ENCODE measurements around the gene SLC36A2.

SLC36A2 gene

GRCh38 chr5:151326266-151326665 is 21.1 kb downstream of the SLC36A2 start:
- Mint-ChIP-seq H3K9me3 (no peaks in the 10 kb centered on the region), H3K27ac (no peak overlapping the region), H3K4me1 (peaks cover 9% of the 10 kb centered on the region), H3K36me3 (ENCODE audit: low read depth) (no peaks in the 10 kb centered on the region), H3K4me3 (no peak overlapping the region), H3K27me3 (ENCODE audit: low read depth, poor library complexity) (peaks cover 11% of the 10 kb centered on the region)
- no peak for DNase-seq
- TF ChIP-seq CTCF (IDR thresholded peaks at IDR 0.05), result no peak

DNA sequence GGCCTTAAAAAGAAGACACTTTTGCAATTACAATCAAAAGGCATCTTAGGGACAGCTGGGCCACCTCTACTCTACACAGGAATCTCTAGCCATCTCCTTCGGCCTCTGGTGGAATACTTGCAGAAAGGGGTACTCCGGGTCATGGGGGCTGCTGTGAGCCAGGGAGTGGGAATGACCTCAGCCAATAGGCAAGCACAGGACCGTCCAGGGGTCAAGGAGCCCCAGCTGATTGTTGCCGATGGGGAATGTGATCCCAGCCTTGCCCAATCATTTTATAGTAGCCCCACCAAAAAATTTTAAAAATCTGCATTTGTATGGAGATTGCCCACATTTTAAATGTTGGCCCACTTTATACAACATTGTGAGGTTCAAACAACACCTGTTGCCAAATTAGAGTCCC is 26.9 kb downstream of the SLC36A2 start:
- no peaks in the 10 kb centered on the region for H3K9me3 Mint-ChIP-seq
- no peak overlapping the region for H3K27ac Mint-ChIP-seq
- no peaks in the 10 kb centered on the region for H3K36me3 Mint-ChIP-seq (ENCODE audit: low read depth)
- no peak for TF ChIP-seq CTCF (IDR thresholded peaks at IDR 0.05)
- peaks cover 25% of the 10 kb centered on the region for H3K4me1 Mint-ChIP-seq
- H3K27me3 Mint-ChIP-seq (ENCODE audit: low read depth, poor library complexity), result peaks cover 9% of the 10 kb centered on the region
- no peak overlapping the region for H3K4me3 Mint-ChIP-seq
- DNase-seq, result no peak

- peaks cover 10% of the 10 kb centered on the region for H3K27me3 Mint-ChIP-seq (ENCODE audit: low read depth, poor library complexity)
- no peak overlapping the region for H3K4me3 Mint-ChIP-seq
- DNase-seq, result peak; percentile 10
- H3K27ac Mint-ChIP-seq, result no peak overlapping the region
- no peaks in the 10 kb centered on the region for H3K36me3 Mint-ChIP-seq (ENCODE audit: low read depth)
- H3K9me3 Mint-ChIP-seq, result no peaks in the 10 kb centered on the region
- H3K4me1 Mint-ChIP-seq, result peaks cover 25% of the 10 kb centered on the region
- peak; percentile 17 for TF ChIP-seq CTCF (IDR thresholded peaks at IDR 0.05)
Measured at GRCh38 chr5:151318850-151319732, 28.3 kb downstream of the SLC36A2 start.

GRCh38 chr5:151317871-151318270 is 29.5 kb downstream of the SLC36A2 start:
- no peaks in the 10 kb centered on the region for H3K36me3 Mint-ChIP-seq (ENCODE audit: low read depth)
- H3K9me3 Mint-ChIP-seq, result no peaks in the 10 kb centered on the region
- no peak overlapping the region for H3K4me3 Mint-ChIP-seq
- peaks cover 14% of the 10 kb centered on the region for H3K27me3 Mint-ChIP-seq (ENCODE audit: low read depth, poor library complexity)
- peaks cover 25% of the 10 kb centered on the region for H3K4me1 Mint-ChIP-seq
- TF ChIP-seq CTCF (IDR thresholded peaks at IDR 0.05), result no peak
- H3K27ac Mint-ChIP-seq, result no peak overlapping the region
- DNase-seq, result no peak

GRCh38 chr5:151315998-151316597 is 31.3 kb downstream of the SLC36A2 start:
- peak; percentile 84 for TF ChIP-seq CTCF (IDR thresholded peaks at IDR 0.05)
- Mint-ChIP-seq H3K4me3 (no peak overlapping the region), H3K4me1 (peaks cover 16% of the 10 kb centered on the region), H3K36me3 (ENCODE audit: low read depth) (peaks cover 5% of the 10 kb centered on the region), H3K27me3 (ENCODE audit: low read depth, poor library complexity) (peaks cover 9% of the 10 kb centered on the region), H3K27ac (no peak overlapping the region), H3K9me3 (peaks cover 7% of the 10 kb centered on the region)
- peak; percentile 83 for DNase-seq

All from nephron progenitor cell (in vitro differentiated cells).